GM21529 (cell line): ENCODE data around the gene RFTN1.

Experiments used
- ATAC-seq: cut with Tn5 transposase; IDR thresholded peaks from one replicate; pipeline ENCODE4 v1.9.1; 2021; ENCODE audit not compliant: unreplicated experiment

RFTN1 gene

DNA sequence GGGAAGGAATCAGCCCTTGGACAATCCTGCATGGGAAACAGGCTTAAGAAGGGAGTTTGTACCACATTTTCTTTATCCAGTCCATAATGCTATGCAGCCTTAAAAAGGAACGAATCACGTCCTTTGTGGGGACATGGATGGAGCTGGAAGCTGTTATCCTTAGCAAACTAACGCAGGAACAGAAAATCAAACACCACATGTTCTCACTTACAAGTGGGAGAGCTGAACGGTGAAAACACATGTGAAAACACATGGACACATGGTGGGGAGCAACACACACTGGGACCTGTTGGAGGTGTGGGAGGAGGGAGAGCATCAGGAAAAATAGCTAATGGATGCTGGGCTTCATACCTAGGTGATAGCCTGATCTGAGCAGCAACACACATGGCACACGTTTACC lies 178.2 kb downstream of the RFTN1 start:
- no peak for ATAC-seq

DNA sequence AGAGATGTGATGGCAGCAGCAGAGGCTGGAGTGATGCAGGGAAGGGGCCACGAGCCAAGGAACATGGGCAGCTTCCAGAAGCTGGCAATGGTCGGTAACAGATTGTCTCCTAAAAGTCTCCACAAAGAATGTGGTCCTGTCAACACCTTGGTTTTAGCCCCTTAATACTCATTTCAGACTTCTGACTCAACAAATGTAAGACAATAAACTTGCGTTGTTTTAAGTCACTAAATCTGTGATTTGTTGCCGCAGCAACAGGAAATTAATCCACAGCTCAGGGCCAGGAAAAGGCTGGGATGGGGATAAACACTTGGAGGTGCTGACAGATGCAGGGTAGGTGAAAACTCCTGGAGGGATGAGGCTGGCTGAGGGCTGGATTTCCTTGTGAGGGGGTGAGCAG lies 178.6 kb downstream of the RFTN1 start:
- no peak for ATAC-seq

GRCh38 chr3:16332904-16333426 lies 180.5 kb downstream of the RFTN1 start:
- ATAC-seq: no peak

GRCh38 chr3:16331319-16331883 lies 182.1 kb downstream of the RFTN1 start:
- ATAC-seq: no peak

DNA sequence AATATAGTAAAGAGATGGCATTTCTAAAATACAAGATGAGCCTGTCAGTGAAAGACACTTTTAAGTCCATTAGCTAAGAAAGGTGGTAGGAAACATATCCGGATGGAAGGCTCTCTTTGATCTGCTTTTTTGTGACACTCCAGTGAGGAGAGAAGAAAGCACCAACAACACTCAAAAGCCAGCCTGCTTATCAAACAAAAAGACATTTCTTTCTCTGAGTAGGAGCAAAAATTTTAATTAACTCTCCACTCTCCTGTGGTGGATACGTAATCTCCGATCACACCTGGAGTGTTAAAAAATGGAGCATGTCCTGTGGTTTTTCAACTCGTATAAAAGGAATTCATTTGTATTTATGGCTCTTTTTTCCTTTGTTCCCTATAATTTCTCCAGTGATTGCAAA lies 183.1 kb downstream of the RFTN1 start:
- no peak for ATAC-seq

- no peak for ATAC-seq
Measured at GRCh38 chr3:16329826-16330129, 183.7 kb downstream of the RFTN1 start.

GRCh38 chr3:16329036-16329825 lies 184.3 kb downstream of the RFTN1 start:
- no peak for ATAC-seq

GRCh38 chr3:16328124-16328523 lies 185.4 kb downstream of the RFTN1 start:
- ATAC-seq: no peak

DNA sequence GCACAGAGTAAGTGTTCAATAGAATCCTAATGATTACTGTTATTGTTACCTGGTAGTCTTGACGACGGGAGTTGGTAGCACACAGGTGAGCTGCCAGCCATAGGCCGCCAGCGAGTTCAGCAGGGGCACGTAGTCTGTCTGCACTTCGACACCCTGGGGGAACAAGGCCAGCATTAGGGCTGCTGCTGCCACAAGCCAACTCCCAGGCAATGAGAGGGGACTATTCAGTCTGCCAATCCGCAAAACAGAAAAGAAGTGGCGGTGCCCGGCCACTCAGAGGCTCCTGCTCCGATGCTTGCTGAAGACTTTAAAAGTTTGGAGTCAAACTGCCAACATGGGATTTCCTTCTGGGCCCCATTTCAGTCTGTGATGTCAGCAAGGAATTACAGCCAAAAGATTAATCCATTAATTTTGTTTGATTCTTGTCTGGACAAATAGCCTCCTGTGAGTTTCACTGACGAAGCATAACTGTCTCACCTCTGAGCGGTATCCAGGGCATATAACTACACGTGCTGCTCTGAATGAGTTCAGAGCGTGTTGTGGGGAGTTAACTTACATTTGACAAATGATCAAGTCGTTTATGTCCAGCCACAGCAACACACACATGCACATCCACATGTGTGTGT lies 186.7 kb downstream of the RFTN1 start:
- ATAC-seq: no peak

DNA sequence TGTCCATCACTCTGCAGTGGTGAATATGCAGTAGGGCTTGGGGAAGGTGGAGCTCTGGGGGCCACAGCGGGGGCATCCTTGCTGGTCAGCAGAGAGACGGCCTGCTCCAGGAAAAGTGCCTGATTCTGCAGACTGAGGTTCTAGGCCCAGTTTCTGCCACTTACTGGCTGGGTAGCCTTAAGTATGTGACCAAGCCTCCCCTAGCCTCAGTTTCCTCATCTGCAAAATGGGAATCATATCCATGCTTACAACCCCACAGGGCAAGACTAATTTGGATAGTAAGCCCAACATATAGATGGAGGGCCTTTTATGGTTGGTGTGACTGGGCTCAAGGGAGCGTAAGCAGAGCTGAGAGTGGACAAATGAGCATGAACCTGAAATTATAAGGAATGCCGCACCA lies 187.6 kb downstream of the RFTN1 start:
- ATAC-seq: no peak

- no peak for ATAC-seq
Measured at GRCh38 chr3:16323737-16324136, 189.8 kb downstream of the RFTN1 start.

DNA sequence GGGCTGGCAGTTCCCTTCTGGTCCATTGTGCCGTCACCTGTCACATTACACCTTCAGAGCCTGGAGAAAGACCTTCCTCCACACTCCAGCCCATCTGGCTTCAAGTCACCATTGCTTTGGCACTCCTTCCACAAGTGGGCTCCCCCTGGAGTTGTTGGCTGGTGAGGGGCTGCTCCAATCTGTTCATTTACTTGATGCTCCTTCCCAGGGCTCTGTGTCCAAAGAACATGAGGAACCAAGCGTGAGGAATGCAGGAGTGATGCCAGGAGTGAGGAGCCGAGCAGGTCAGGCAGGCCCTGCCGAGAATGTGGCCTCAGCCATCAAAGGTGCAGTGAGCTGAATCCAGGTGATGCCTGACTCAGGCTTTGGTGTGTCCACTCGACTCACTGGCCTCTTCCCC lies 191.3 kb downstream of the RFTN1 start:
- ATAC-seq: no peak

GRCh38 chr3:16320711-16321110 lies 192.8 kb downstream of the RFTN1 start:
- ATAC-seq: no peak

GRCh38 chr3:16319723-16320122 lies 193.8 kb downstream of the RFTN1 start:
- no peak for ATAC-seq

DNA sequence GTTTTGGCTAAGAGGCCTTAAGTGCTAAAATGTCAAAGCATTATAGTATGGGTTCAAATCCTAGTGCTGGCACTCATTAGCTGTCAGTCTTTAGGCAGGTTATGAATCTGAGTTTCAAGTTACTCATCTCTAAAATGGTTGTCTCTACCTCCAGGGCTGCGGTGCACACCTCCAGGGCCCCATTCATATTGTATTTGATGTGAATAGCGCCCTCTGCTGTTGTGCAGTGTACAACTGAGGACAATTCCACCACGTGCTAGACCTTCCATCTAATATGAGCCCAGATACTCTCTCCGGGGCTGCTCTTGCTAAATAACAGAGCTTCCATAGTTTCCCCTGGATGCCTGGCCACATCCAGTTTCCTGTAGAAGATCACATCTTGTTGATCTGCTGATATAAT lies 194.2 kb downstream of the RFTN1 start:
- no peak for ATAC-seq

- ATAC-seq: no peak
Measured at GRCh38 chr3:16318176-16318575, 195.3 kb downstream of the RFTN1 start.

- no peak for ATAC-seq
Measured at GRCh38 chr3:16317561-16317945, 195.9 kb downstream of the RFTN1 start.

DNA sequence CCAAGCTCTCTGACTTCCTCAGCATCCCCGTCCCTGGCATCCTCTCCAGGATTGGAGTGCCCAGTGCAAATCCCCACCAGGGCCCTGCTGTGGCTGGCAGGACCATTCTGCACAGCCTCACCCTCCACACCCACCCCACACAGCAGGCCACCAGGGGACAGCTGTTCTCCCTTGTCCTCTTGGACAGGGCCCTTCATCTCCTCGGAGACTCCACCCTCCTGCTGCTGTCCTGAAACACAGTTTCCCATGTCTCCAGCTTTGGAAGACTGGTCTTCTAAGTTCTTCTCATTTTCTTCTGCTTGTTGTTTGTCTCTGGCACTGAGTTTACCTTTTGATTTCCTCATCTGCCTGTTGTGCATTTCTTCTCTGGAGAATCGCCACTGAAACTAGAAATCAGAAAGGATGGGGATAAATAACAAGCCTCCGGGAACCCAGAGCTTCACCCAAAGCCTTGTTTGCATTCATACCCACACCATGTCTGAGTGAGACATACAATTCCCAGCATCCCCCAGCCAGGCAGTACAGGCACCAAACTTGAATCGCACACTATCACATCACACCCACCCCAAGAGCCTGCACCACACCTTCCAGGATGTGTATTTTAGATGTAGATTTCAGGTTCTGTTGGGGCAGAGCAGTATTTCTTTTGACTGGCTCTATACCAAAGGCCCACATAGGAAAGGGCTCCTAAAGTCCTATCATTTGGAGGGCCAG lies 196.5 kb downstream of the RFTN1 start:
- no peak for ATAC-seq

DNA sequence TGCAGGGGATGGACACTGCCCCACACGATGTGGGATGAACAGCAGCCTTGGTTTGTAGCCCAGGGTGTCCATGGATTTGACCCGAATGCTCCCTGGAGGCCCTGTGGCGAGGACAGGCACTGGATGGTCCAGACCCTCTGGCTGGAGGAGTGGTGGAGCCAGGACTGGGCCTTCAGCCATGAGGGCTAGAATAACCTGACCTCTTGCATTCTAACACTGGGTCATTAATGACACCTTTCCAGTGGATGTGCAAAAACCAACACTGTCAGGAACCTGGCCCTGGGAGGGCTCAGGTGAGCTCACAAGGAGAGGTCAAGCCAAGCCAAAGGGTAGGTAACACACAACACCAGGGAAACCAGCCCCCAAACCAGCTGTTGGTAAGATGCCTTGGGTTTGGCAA lies 197.1 kb downstream of the RFTN1 start:
- ATAC-seq: no peak

- ATAC-seq: no peak
Measured at GRCh38 chr3:16315623-16316022, 197.9 kb downstream of the RFTN1 start.

GRCh38 chr3:16313886-16314645 lies 199.4 kb downstream of the RFTN1 start:
- ATAC-seq: no peak
